ENCODE measurements around the gene UBE2G2.

GRCh38 chr21:44723177-44724131, 78.2 kb downstream of the UBE2G2 start:
- TF ChIP-seq CTCF (conservative IDR thresholded peaks at IDR 0.05) (no peak), ZFX (IDR thresholded peaks at IDR 0.05) (no peak)
